Measurements from ENCODE around the gene DGKD.
"Not testable (repeated sequence)": the region's sequence is repeated elsewhere in the genome, so short reads cannot be mapped to it uniquely, and the experiment has no call there.

Gene DGKD

GRCh38 chr2:233360771-233361176 is 6.5 kb downstream of the DGKD start:
- Mint-ChIP-seq H3K27ac (no peak overlapping the region), H3K4me1 (ENCODE audit: low read depth) (peaks cover 50% of the 10 kb centered on the region), H3K9me3 (no peaks in the 10 kb centered on the region), H3K27me3 (no peaks in the 10 kb centered on the region), H3K4me3 (no peak overlapping the region), H3K36me3 (ENCODE audit: low read depth) (peaks cover 6% of the 10 kb centered on the region)
- intact Hi-C loops (cut with micrococcal nuclease) = no loop called here

- Mint-ChIP-seq H3K9me3 (no peaks in the 10 kb centered on the region), H3K36me3 (ENCODE audit: low read depth) (peaks cover 6% of the 10 kb centered on the region), H3K4me1 (ENCODE audit: low read depth) (peaks cover 50% of the 10 kb centered on the region), H3K27me3 (no peaks in the 10 kb centered on the region), H3K4me3 (no peak overlapping the region), H3K27ac (no peak overlapping the region)
- intact Hi-C loops (cut with micrococcal nuclease) = no loop called here
Observed at GRCh38 chr2:233361297-233361696, 7.0 kb downstream of the DGKD start.

DNA sequence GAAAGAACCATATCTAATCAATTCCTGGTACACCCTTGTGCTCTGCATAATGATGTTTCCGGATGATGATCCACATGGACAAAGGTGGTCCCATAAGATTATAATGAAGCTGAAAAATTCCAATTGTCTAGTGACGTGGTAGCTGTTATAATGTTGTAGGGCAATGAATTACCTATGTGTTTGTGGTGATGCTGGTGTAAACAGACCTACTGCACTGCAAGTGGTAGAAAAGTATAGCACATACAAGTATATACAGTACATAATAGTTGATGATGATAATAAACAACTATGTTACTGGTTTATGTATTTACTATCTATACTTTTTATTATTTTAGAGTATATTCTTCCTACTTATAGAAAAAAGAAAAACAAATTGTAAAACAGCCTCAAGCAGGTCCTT is 8.4 kb downstream of the DGKD start:
- Mint-ChIP-seq H3K27ac (no peak overlapping the region), H3K4me3 (no peak overlapping the region), H3K27me3 (no peaks in the 10 kb centered on the region), H3K9me3 (no peaks in the 10 kb centered on the region), H3K4me1 (ENCODE audit: low read depth) (peaks cover 54% of the 10 kb centered on the region), H3K36me3 (ENCODE audit: low read depth) (peaks cover 6% of the 10 kb centered on the region)
- intact Hi-C loops (cut with micrococcal nuclease) = no loop called here

GRCh38 chr2:233363744-233364235 is 9.5 kb downstream of the DGKD start:
- intact Hi-C loops (cut with micrococcal nuclease) = no loop called here
- H3K4me3 Mint-ChIP-seq = no peak overlapping the region
- peaks cover 53% of the 10 kb centered on the region for H3K4me1 Mint-ChIP-seq (ENCODE audit: low read depth)
- H3K9me3 Mint-ChIP-seq = no peaks in the 10 kb centered on the region
- no peaks in the 10 kb centered on the region for H3K27me3 Mint-ChIP-seq
- H3K36me3 Mint-ChIP-seq (ENCODE audit: low read depth) = peaks cover 6% of the 10 kb centered on the region
- no peak overlapping the region for H3K27ac Mint-ChIP-seq

DNA sequence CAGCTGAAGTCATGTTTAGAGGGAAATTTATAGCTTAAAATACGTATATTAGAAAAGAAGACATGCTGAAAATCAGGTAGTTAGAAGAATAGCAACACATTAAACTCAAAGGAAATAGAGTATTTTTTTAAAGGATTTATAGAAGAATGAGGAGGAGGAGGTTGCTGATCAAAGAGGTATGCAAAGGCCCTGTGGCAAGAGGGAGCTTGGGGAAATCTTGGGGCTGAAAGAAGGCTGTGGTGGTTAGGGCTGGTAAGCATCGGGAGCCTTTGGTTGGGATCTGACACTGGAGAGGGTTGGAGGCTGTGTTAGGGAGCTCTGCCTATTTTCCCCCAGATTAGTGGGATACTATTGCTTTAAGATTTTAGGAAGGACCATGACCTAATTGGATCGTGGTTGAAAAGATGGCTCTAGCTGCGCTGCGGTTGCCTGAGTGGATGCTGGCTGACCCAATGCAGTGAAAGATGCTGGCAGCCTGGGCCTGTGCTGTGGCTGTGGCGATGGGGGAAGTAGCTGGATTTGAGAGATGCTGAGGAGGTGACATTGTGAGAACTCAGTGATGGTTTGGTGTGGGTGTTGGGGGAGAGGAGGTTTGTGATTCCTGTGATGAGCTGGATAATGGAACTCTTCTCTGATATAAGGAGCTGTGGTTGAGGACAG is 11.7 kb downstream of the DGKD start:
- H3K4me1 Mint-ChIP-seq (ENCODE audit: low read depth) = peaks cover 53% of the 10 kb centered on the region
- intact Hi-C loops (cut with micrococcal nuclease) = no loop called here
- no peak overlapping the region for H3K4me3 Mint-ChIP-seq
- no peaks in the 10 kb centered on the region for H3K9me3 Mint-ChIP-seq
- peaks cover 6% of the 10 kb centered on the region for H3K36me3 Mint-ChIP-seq (ENCODE audit: low read depth)
- H3K27me3 Mint-ChIP-seq = no peaks in the 10 kb centered on the region
- H3K27ac Mint-ChIP-seq = peak overlapping the region; percentile 2

GRCh38 chr2:233367586-233367985 is 13.3 kb downstream of the DGKD start:
- Mint-ChIP-seq H3K27ac (peak overlapping the region; percentile 28), H3K27me3 (no peaks in the 10 kb centered on the region), H3K4me3 (no peak overlapping the region), H3K36me3 (ENCODE audit: low read depth) (peaks cover 6% of the 10 kb centered on the region), H3K4me1 (ENCODE audit: low read depth) (peaks cover 47% of the 10 kb centered on the region), H3K9me3 (no peaks in the 10 kb centered on the region)
- intact Hi-C loops (cut with micrococcal nuclease) = no loop called here

DNA sequence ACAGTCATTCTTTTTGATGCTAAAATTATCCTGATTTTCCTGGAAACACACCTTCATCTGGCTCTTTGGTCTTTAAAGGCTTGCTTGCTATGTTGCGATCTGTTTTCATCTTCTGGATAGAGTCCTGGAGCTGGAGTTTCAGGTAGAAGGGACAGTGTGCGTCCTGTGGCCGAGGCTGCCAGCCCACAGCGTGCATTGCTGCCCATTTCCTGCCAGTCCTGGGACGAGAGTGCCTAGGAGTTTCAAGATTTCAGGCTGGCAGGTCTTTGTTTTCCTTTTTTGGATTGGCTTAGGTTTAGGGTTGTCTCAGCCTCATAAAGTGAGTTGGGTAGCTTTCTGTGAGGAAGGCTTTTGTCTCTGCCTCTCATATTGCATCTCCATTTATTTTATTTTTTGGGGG is 14.5 kb downstream of the DGKD start:
- Mint-ChIP-seq H3K27ac (no peak overlapping the region), H3K9me3 (no peaks in the 10 kb centered on the region), H3K4me1 (ENCODE audit: low read depth) (peaks cover 47% of the 10 kb centered on the region), H3K27me3 (no peaks in the 10 kb centered on the region), H3K4me3 (no peak overlapping the region), H3K36me3 (ENCODE audit: low read depth) (peaks cover 11% of the 10 kb centered on the region)
- intact Hi-C loops (cut with micrococcal nuclease) = no loop called here

GRCh38 chr2:233369462-233369861 is 15.2 kb downstream of the DGKD start:
- intact Hi-C loops (cut with micrococcal nuclease) = no loop called here
- Mint-ChIP-seq H3K4me1 (ENCODE audit: low read depth) (peaks cover 47% of the 10 kb centered on the region), H3K27ac (peak overlapping the region; percentile 11), H3K9me3 (no peaks in the 10 kb centered on the region), H3K36me3 (ENCODE audit: low read depth) (peaks cover 9% of the 10 kb centered on the region), H3K27me3 (no peaks in the 10 kb centered on the region), H3K4me3 (no peak overlapping the region)

GRCh38 chr2:233369897-233370685 is 15.8 kb downstream of the DGKD start:
- no peaks in the 10 kb centered on the region for H3K9me3 Mint-ChIP-seq
- peaks cover 12% of the 10 kb centered on the region for H3K36me3 Mint-ChIP-seq (ENCODE audit: low read depth)
- intact Hi-C loops (cut with micrococcal nuclease) = no loop called here
- H3K4me1 Mint-ChIP-seq (ENCODE audit: low read depth) = peaks cover 47% of the 10 kb centered on the region
- no peaks in the 10 kb centered on the region for H3K27me3 Mint-ChIP-seq
- H3K4me3 Mint-ChIP-seq = peak overlapping the region; percentile 33
- H3K27ac Mint-ChIP-seq = peak overlapping the region; percentile 11

- intact Hi-C loops (cut with micrococcal nuclease) = no loop called here
- no peak overlapping the region for H3K4me3 Mint-ChIP-seq
- no peaks in the 10 kb centered on the region for H3K9me3 Mint-ChIP-seq
- peaks cover 16% of the 10 kb centered on the region for H3K36me3 Mint-ChIP-seq (ENCODE audit: low read depth)
- peaks cover 38% of the 10 kb centered on the region for H3K4me1 Mint-ChIP-seq (ENCODE audit: low read depth)
- H3K27me3 Mint-ChIP-seq = no peaks in the 10 kb centered on the region
- no peak overlapping the region for H3K27ac Mint-ChIP-seq
Observed at GRCh38 chr2:233371641-233372040, 17.3 kb downstream of the DGKD start.

DNA sequence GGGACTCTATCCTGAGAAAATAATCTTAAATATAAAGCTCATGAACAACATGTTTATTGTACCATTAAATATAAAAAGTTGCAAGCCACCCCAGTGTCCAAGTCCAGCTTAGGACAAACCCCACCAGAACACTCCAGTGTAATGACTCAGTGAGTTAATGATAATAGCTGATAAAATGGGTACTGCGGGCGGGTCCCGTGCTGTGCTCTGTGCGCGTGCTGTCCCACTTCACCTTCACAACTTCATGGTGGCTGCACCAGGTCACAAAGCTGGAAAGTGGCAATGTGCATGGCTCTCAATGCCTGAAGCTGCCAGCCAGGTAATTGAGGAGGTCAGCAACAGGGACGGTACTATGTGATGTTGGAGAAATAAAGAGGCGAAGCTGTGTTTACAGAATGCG is 18.6 kb downstream of the DGKD start:
- intact Hi-C loops (cut with micrococcal nuclease) = no loop called here
- H3K36me3 Mint-ChIP-seq (ENCODE audit: low read depth) = peaks cover 27% of the 10 kb centered on the region
- no peaks in the 10 kb centered on the region for H3K9me3 Mint-ChIP-seq
- no peak overlapping the region for H3K4me3 Mint-ChIP-seq
- no peak overlapping the region for H3K27ac Mint-ChIP-seq
- peaks cover 26% of the 10 kb centered on the region for H3K4me1 Mint-ChIP-seq (ENCODE audit: low read depth)
- H3K27me3 Mint-ChIP-seq = no peaks in the 10 kb centered on the region

DNA sequence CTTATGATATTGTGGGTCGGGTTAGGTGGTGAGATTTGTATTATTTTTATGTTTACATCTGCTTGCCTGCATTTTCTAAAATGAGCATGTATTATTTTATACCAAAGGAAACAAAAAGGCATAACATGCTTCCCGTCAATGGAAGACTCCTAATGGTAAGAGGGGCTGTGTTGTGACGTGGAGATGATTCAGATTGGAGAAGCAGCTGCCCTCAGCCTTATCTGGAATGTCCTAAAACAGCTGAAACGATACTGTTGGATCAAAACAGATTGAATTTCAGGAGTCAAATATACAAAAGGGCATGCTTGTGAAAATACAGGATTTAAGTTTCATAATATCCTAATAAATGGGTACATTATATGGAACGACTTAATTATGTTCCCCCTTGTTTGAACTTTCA is 19.0 kb downstream of the DGKD start:
- H3K4me1 Mint-ChIP-seq (ENCODE audit: low read depth) = peaks cover 22% of the 10 kb centered on the region
- H3K9me3 Mint-ChIP-seq = no peaks in the 10 kb centered on the region
- H3K4me3 Mint-ChIP-seq = no peak overlapping the region
- peaks cover 27% of the 10 kb centered on the region for H3K36me3 Mint-ChIP-seq (ENCODE audit: low read depth)
- no peak overlapping the region for H3K27ac Mint-ChIP-seq
- intact Hi-C loops (cut with micrococcal nuclease) = no loop called here
- no peaks in the 10 kb centered on the region for H3K27me3 Mint-ChIP-seq

- H3K27me3 Mint-ChIP-seq; intact Hi-C loops (cut with micrococcal nuclease); H3K9me3 Mint-ChIP-seq; H3K27ac Mint-ChIP-seq; H3K4me3 Mint-ChIP-seq: not testable (repeated sequence)
- peaks cover 27% of the 10 kb centered on the region for H3K36me3 Mint-ChIP-seq (ENCODE audit: low read depth)
- peaks cover 15% of the 10 kb centered on the region for H3K4me1 Mint-ChIP-seq (ENCODE audit: low read depth)
Observed at GRCh38 chr2:233374776-233375175, 20.5 kb downstream of the DGKD start.

GRCh38 chr2:233375490-233376314 is 21.4 kb downstream of the DGKD start:
- no peaks in the 10 kb centered on the region for H3K9me3 Mint-ChIP-seq
- intact Hi-C loops (cut with micrococcal nuclease) = no loop called here
- no peaks in the 10 kb centered on the region for H3K27me3 Mint-ChIP-seq
- H3K27ac Mint-ChIP-seq = no peak overlapping the region
- H3K36me3 Mint-ChIP-seq (ENCODE audit: low read depth) = peaks cover 27% of the 10 kb centered on the region
- no peak overlapping the region for H3K4me3 Mint-ChIP-seq
- H3K4me1 Mint-ChIP-seq (ENCODE audit: low read depth) = peaks cover 16% of the 10 kb centered on the region

All from dendritic cell treated with granulocyte-macrophage colony-stimulating factor and Interleukin-4, amounts not matched to agents 40 ng/mL and 50 ng/mL, for 4 days (primary cell).